Measurements from ENCODE around the gene ADIG. TPM values are rescaled to one million over a fixed set of nuclear protein-coding genes. Genes with fewer than 3 reads are reported as not detected.

The ADIG gene
- total RNA-seq, 2 experiments from 2014 or later = not detected

- Mint-ChIP-seq H3K27me3 (no peaks in the 10 kb centered on the region), H3K27ac (no peak overlapping the region), H3K36me3 (ENCODE audit: low read depth) (peaks cover 93% of the 10 kb centered on the region), H3K4me1 (ENCODE audit: low read depth) (peaks cover 4% of the 10 kb centered on the region), H3K4me3 (no peak overlapping the region), H3K9me3 (no peaks in the 10 kb centered on the region)
- intact Hi-C loops (cut with DNase I, micrococcal nuclease) = no loop called here
- ATAC-seq (ENCODE audit: poor library complexity) (no peak), DNase-seq (no peak)
- Histone ChIP-seq H3K4me3 (ENCODE audit: low read length) (no peak overlapping the region), H3K9me3 (ENCODE audit: control insufficient read depth in 1 of 2, insufficient read depth in 1 of 2, low read length in 2 of 2) (no peaks in the 10 kb centered on the region), H3K27me3 (ENCODE audit: control insufficient read depth in 1 of 2, insufficient read depth in 2 of 2, low read length in 2 of 2) (no peaks in the 10 kb centered on the region), H3K27ac (ENCODE audit: low read depth in 1 of 2, low read length in 2 of 2) (no peak overlapping the region), H3K36me3 (ENCODE audit: insufficient read depth, low read length) (peaks cover 94% of the 10 kb centered on the region), H3K4me1 (ENCODE audit: insufficient read depth, low read length) (no peaks in the 10 kb centered on the region)
- no peak for TF ChIP-seq CTCF (IDR thresholded peaks at IDR 0.05)
- POLR2A ChIA-PET = no interaction called here
- CTCF ChIA-PET = no interaction called here
Measured at GRCh38 chr20:38537176-38537575, 43.8 kb upstream of the ADIG start.

GRCh38 chr20:38538789-38539188 is 42.2 kb upstream of the ADIG start:
- intact Hi-C loops (cut with DNase I, micrococcal nuclease) = no loop called here
- DNase-seq = no peak
- ChIA-PET POLR2A (no interaction called here), CTCF (interaction anchor here (0.8 kb wide), 1 partner anchor 9 kb away, joined by 4 read pairs; no protein-coding TSS in a partner anchor)
- Histone ChIP-seq H3K4me1 (ENCODE audit: insufficient read depth, low read length) (no peaks in the 10 kb centered on the region), H3K27me3 (ENCODE audit: control insufficient read depth in 1 of 2, insufficient read depth in 2 of 2, low read length in 2 of 2) (no peaks in the 10 kb centered on the region), H3K4me3 (ENCODE audit: low read length) (no peak overlapping the region), H3K9me3 (ENCODE audit: control insufficient read depth in 1 of 2, insufficient read depth in 1 of 2, low read length in 2 of 2) (no peaks in the 10 kb centered on the region), H3K27ac (ENCODE audit: low read depth in 1 of 2, low read length in 2 of 2) (no peak overlapping the region), H3K36me3 (ENCODE audit: insufficient read depth, low read length) (peaks cover 95% of the 10 kb centered on the region)
- H3K9me3 Mint-ChIP-seq = no peaks in the 10 kb centered on the region
- no peak for TF ChIP-seq CTCF (IDR thresholded peaks at IDR 0.05)
- H3K27me3 Mint-ChIP-seq = no peaks in the 10 kb centered on the region
- H3K36me3 Mint-ChIP-seq (ENCODE audit: low read depth) = peaks cover 96% of the 10 kb centered on the region
- H3K4me1 Mint-ChIP-seq (ENCODE audit: low read depth) = no peaks in the 10 kb centered on the region
- ATAC-seq (ENCODE audit: poor library complexity) = no peak
- no peak overlapping the region for H3K27ac Mint-ChIP-seq
- no peak overlapping the region for H3K4me3 Mint-ChIP-seq

- Mint-ChIP-seq H3K27ac (peak overlapping the region; percentile 5), H3K4me3 (no peak overlapping the region), H3K4me1 (ENCODE audit: low read depth) (peaks cover 17% of the 10 kb centered on the region), H3K36me3 (ENCODE audit: low read depth) (peaks cover 98% of the 10 kb centered on the region), H3K27me3 (no peaks in the 10 kb centered on the region), H3K9me3 (no peaks in the 10 kb centered on the region)
- ATAC-seq (ENCODE audit: poor library complexity) (no peak), DNase-seq (no peak)
- no peak for TF ChIP-seq CTCF (IDR thresholded peaks at IDR 0.05)
- Histone ChIP-seq H3K4me3 (ENCODE audit: low read length) (no peak overlapping the region), H3K9me3 (ENCODE audit: control insufficient read depth in 1 of 2, insufficient read depth in 1 of 2, low read length in 2 of 2) (no peaks in the 10 kb centered on the region), H3K4me1 (ENCODE audit: insufficient read depth, low read length) (no peaks in the 10 kb centered on the region), H3K27me3 (ENCODE audit: control insufficient read depth in 1 of 2, insufficient read depth in 2 of 2, low read length in 2 of 2) (no peaks in the 10 kb centered on the region), H3K36me3 (ENCODE audit: insufficient read depth, low read length) (peaks cover 96% of the 10 kb centered on the region), H3K27ac (ENCODE audit: low read depth in 1 of 2, low read length in 2 of 2) (no peak overlapping the region)
- intact Hi-C loops (cut with DNase I, micrococcal nuclease) = no loop called here
- CTCF ChIA-PET = no interaction called here
- POLR2A ChIA-PET = no interaction called here
Measured at GRCh38 chr20:38543014-38543906, 37.7 kb upstream of the ADIG start.

Data from CD4-positive, alpha-beta T cell (primary cell).